ENCODE data around the gene ANO6.

DNA sequence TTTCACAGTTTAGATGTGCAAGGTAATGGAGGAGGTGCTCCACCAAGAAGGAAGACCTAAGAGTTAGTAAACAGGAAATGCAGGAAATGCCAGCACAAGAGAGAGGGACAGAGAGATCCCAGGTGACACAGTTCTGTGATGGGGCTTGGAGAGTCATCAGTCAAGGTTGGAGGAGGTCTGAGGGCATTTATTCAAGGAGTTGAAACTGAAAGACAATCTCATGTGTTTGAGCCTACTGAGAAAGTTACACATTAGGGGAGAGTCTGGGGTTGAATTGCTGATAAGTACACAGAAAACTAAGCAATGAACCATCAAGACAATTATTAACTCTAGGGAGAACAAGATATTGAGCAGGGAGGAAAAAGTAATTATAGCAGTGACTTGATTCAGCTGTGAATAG, 138.5 kb downstream of the ANO6 start:
- TF ChIP-seq, protein P1, sequence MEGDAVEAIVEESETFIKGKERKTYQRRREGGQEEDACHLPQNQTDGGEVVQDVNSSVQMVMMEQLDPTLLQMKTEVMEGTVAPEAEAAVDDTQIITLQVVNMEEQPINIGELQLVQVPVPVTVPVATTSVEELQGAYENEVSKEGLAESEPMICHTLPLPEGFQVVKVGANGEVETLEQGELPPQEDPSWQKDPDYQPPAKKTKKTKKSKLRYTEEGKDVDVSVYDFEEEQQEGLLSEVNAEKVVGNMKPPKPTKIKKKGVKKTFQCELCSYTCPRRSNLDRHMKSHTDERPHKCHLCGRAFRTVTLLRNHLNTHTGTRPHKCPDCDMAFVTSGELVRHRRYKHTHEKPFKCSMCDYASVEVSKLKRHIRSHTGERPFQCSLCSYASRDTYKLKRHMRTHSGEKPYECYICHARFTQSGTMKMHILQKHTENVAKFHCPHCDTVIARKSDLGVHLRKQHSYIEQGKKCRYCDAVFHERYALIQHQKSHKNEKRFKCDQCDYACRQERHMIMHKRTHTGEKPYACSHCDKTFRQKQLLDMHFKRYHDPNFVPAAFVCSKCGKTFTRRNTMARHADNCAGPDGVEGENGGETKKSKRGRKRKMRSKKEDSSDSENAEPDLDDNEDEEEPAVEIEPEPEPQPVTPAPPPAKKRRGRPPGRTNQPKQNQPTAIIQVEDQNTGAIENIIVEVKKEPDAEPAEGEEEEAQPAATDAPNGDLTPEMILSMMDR (IDR thresholded peaks at IDR 0.05): no peak
- TF ChIP-seq POLR2AphosphoS5 (IDR thresholded peaks at IDR 0.05): no peak
- TF ChIP-seq POLR2A (IDR thresholded peaks at IDR 0.05): no peak
- TF ChIP-seq EP300 (IDR thresholded peaks at IDR 0.05): no peak
